Endothelial cell of umbilical vein (primary cell): Measurements from ENCODE around the gene SLC43A1. TPM values are rescaled to one million over a fixed set of nuclear protein-coding genes. Genes with fewer than 3 reads are reported as not detected.

Experiments used
- BruUV-seq: library from RNA; stranded (reverse); fragments of 400-500 nt; replicated peaks from 2 replicates; lab custom pipeline; 2021; lab: Mats Ljungman, UMichigan
- CTCF ChIA-PET: fragments of 300-600, 350-600 bp; sonication (Branson Sonifier 250); formaldehyde crosslinking; loops from one replicate; lab custom pipeline; 2021; ENCODE audit warnings: antibody characterized with exemption, inconsistent platforms; lab: Charles Lee
- POLR2A ChIA-PET: fragments of 300-600, 350-600 bp; sonication (Branson Sonifier 250); formaldehyde crosslinking; loops from one replicate; lab custom pipeline; 2021; ENCODE audit warnings: antibody characterized with exemption, inconsistent platforms; lab: Charles Lee
- DNase-seq: peaks from one replicate; pipeline ENCODE4 v3.0.0-alpha.2; 2011; ENCODE audit warnings: low read depth, low spot score
- FAIRE-seq: peaks from 2 replicates; lab custom pipeline; 2011; peaks lifted over from hg19 to GRCh38; lab: Jason Lieb, UNC
- H2AFZ ChIP-seq: 2 replicates; pipeline ENCODE4 v1.6.0; 2012; ENCODE audit warnings: low read depth, low read length, control low read depth, inconsistent platforms
- H3K27ac ChIP-seq: 2 replicates; pipeline ENCODE4 v1.5.1; 2011; ENCODE audit warnings: low read depth, mild to moderate bottlenecking, control low read depth, low read length, moderate library complexity; ENCODE audit not compliant: insufficient read depth
- H3K27me3 ChIP-seq, 2 experiments: 2 replicates each; pipeline versions ENCODE4 v1.6.0 to v1.6.1; 2011; ENCODE audit warnings: low read length in 2 of 2, mixed read lengths in 1 of 2; ENCODE audit not compliant: control insufficient read depth in 2 of 2, insufficient read depth in 2 of 2
- H3K36me3 ChIP-seq, 2 experiments: 2 replicates in 1 of 2; 3 replicates in 1 of 2; pipeline ENCODE4 v1.5.1; 2011; ENCODE audit warnings: low read length in 2 of 2, mild to moderate bottlenecking in 1 of 2, moderate library complexity in 1 of 2; ENCODE audit not compliant: control insufficient read depth in 2 of 2, insufficient read depth in 2 of 2; ENCODE audit errors: extremely low read depth in 1 of 2
- H3K4me1 ChIP-seq: 3 replicates; pipeline ENCODE4 v1.5.1; 2011; ENCODE audit warnings: mild to moderate bottlenecking, low read length; ENCODE audit not compliant: control insufficient read depth, insufficient read depth; ENCODE audit errors: extremely low read depth
- H3K4me2 ChIP-seq: 2 replicates; pipeline ENCODE4 v1.6.1; 2011; ENCODE audit warnings: low read length, control low read depth, mixed read lengths; ENCODE audit not compliant: insufficient read depth
- H3K4me3 ChIP-seq, 3 experiments: fragments of 200-600 bp in 1 of 3; sonication (generic), shearing (Covaris generic) in 1 of 3; replicated peaks in 1 of 3; 2 replicates each; pipeline ENCODE4 v1.5.1; 2011 to 2016; ENCODE audit warnings: control low read depth in 3 of 3, low read length in 3 of 3, mild to moderate bottlenecking in 2 of 3, inconsistent platforms in 1 of 3, low read depth in 1 of 3, moderate library complexity in 1 of 3; ENCODE audit not compliant: insufficient read depth in 1 of 3
- H3K79me2 ChIP-seq: 2 replicates; pipeline ENCODE4 v1.6.0; 2012; ENCODE audit warnings: low read length, inconsistent platforms; ENCODE audit not compliant: control insufficient read depth, insufficient read depth
- H3K9ac ChIP-seq: replicated peaks from 2 replicates; pipeline ENCODE3; 2011; ENCODE audit warnings: low read length, control low read depth; ENCODE audit not compliant: insufficient read depth; ENCODE audit errors: extremely low read depth
- H3K9me1 ChIP-seq: replicated peaks from 3 replicates; pipeline ENCODE4 v1.6.0; 2011; ENCODE audit warnings: mild to moderate bottlenecking, low read length; ENCODE audit not compliant: control insufficient read depth, insufficient read depth; ENCODE audit errors: extremely low read depth
- H3K9me3 ChIP-seq: replicated peaks from 2 replicates; pipeline ENCODE4 v1.5.1; 2012; ENCODE audit warnings: low read length, inconsistent platforms; ENCODE audit not compliant: control insufficient read depth, insufficient read depth
- H4K20me1 ChIP-seq: replicated peaks from 2 replicates; pipeline ENCODE3; 2011; ENCODE audit warnings: mild to moderate bottlenecking, low read length; ENCODE audit not compliant: control insufficient read depth, insufficient read depth; ENCODE audit errors: extremely low read depth
- EZH2 ChIP-seq: IDR thresholded peaks from 2 replicates; pipeline ENCODE4 v1.6.1; 2012; ENCODE audit warnings: borderline replicate concordance, low read depth, mild to moderate bottlenecking, moderate library complexity, low read length, inconsistent platforms; ENCODE audit not compliant: severe bottlenecking
- FOS ChIP-seq: IDR thresholded peaks from 2 replicates; pipeline ENCODE4 v1.6.1; 2011; ENCODE audit warnings: mild to moderate bottlenecking, low read length, moderate library complexity, borderline replicate concordance; ENCODE audit not compliant: insufficient read depth
- GATA2 ChIP-seq: IDR thresholded peaks from 2 replicates; pipeline ENCODE4 v1.7.0; 2011; ENCODE audit warnings: low read depth, mild to moderate bottlenecking, moderate library complexity, mixed read lengths, low read length; ENCODE audit not compliant: insufficient read length, insufficient read depth
- JUN ChIP-seq: IDR thresholded peaks from 2 replicates; pipeline ENCODE4 v1.6.1; 2011; ENCODE audit warnings: borderline replicate concordance, low read depth; ENCODE audit not compliant: insufficient read length, insufficient read depth
- MYC ChIP-seq: IDR thresholded peaks from one replicate; pipeline ENCODE4 v1.6.1; 2011; ENCODE audit warnings: mild to moderate bottlenecking, low read depth, low read length
- POLR2A ChIP-seq: IDR thresholded peaks from 2 replicates; pipeline ENCODE4 v1.6.1; 2012; ENCODE audit warnings: low read depth, mild to moderate bottlenecking, control low read depth, low read length
- POLR2AphosphoS5 ChIP-seq: IDR thresholded peaks from 2 replicates; pipeline ENCODE4 v1.6.1; 2012; ENCODE audit warnings: low read depth, mild to moderate bottlenecking, control low read depth, low read length, moderate library complexity; ENCODE audit not compliant: insufficient read depth
- dilution Hi-C: fragments of 300-500 bp; cut with MboI; formaldehyde crosslinking; loops from one replicate; pipeline ENCODE4 v1.15.0; 2019; ENCODE audit warnings: low sequenced_read_pairs; ENCODE audit not compliant: extremely low pct_ligation_motif_present
- intact Hi-C: fragments of 100-400 bp; cut with micrococcal nuclease; formaldehyde crosslinking; loops from one replicate; pipeline ENCODE4 v1.10.0; 2022
- polyA plus RNA-seq, 4 experiments: library from polyadenylated mRNA; depleted of rRNA in 3 of 4; stranded (reverse) in 3 of 4; unstranded in 1 of 4; fragments of >200 nt; gene quantifications; 2 replicates each; pipeline versions ENCODE4 v1.2.1 to v1.2.3, GENCODE V29; 2011 to 2012; ENCODE audit warnings: missing spikeins in 1 of 4
- total RNA-seq: library from RNA; stranded (reverse); gene quantifications from 2 replicates; pipeline ENCODE4 v1.2.3, GENCODE V29; 2021
- TF ChIP-seq, protein P1 (sequence below), 2 donors: IDR thresholded peaks; 1 replicate in 1 of 2; 2 replicates in 1 of 2; pipeline ENCODE4 v1.5.1; 2011; ENCODE audit warnings: low read length in 2 of 2, mild to moderate bottlenecking in 2 of 2, moderate library complexity in 2 of 2, control low read depth in 1 of 2, inconsistent platforms in 1 of 2, low read depth in 1 of 2; ENCODE audit not compliant: insufficient read depth in 1 of 2; ENCODE audit errors: extremely low read depth in 1 of 2
- TF ChIP-seq, protein P2 (sequence below): IDR thresholded peaks from 2 replicates; pipeline ENCODE4 v1.6.1; 2011; ENCODE audit not compliant: insufficient read depth, insufficient read length

Gene SLC43A1
- total and polyA plus RNA-seq, 2 donors (not counting 3 experiments of a cell fraction or from before 2014, with no cell fraction given) = 13.7 to 19.5 TPM

DNA sequence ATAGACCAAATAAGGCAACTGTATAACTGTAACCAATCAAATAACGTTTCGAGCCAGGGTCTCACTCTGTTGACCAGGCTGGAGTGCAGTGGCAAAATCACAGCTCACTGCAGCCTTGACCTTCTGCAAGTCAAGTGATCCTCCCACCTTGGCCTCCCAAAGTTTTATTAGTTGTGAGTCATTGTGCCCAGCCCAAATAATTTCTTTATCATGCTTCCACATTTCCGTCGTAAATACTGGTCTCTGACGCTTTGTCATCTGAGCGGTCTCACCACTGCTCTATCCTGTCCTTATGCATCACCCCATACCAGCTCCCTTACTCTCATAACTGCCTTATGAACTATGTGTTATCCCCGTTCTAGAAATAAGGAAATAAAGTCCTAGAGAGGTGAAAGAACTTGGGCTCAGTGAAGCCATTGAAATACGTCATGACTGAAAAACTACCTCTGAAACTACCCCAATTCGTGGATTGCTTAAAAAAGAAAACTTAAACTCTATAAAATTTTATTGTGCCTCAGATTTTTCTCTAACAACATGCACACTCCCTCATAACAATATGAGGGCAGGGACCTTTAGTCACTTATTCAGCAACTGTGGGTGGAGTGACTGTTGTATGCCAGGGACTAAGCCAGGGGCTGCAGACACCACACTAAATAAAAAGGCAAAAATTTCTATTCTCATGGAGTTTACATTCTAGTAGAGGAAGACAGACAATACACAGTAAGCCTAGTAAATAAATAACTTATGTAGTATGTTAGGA, 71.0 kb downstream of the SLC43A1 start:
- H3K4me1 ChIP-seq = no peaks in the 10 kb centered on the region
- H4K20me1 ChIP-seq = no peaks in the 10 kb centered on the region
- intact Hi-C loops = no loop called here
- no peaks in the 10 kb centered on the region for H3K9me1 ChIP-seq
- no peaks in the 10 kb centered on the region for H3K36me3 ChIP-seq
- dilution Hi-C loops = no loop called here
- no peaks in the 10 kb centered on the region for H3K79me2 ChIP-seq
- peaks cover 0 to 2% of the 10 kb centered on the region in 2 experiments for H3K27me3 ChIP-seq
- DNase-seq = no peak
- ChIA-PET POLR2A (no interaction called here), CTCF (interaction anchor here (2.0 to 2.4 kb wide), 2 partner anchors 13 kb away, joined by 9 to 13 read pairs; no protein-coding TSS in a partner anchor)
- no peak for FAIRE-seq
- no peak for TF ChIP-seq POLR2A
- no peak for TF ChIP-seq POLR2AphosphoS5
- TF ChIP-seq, protein P1, sequence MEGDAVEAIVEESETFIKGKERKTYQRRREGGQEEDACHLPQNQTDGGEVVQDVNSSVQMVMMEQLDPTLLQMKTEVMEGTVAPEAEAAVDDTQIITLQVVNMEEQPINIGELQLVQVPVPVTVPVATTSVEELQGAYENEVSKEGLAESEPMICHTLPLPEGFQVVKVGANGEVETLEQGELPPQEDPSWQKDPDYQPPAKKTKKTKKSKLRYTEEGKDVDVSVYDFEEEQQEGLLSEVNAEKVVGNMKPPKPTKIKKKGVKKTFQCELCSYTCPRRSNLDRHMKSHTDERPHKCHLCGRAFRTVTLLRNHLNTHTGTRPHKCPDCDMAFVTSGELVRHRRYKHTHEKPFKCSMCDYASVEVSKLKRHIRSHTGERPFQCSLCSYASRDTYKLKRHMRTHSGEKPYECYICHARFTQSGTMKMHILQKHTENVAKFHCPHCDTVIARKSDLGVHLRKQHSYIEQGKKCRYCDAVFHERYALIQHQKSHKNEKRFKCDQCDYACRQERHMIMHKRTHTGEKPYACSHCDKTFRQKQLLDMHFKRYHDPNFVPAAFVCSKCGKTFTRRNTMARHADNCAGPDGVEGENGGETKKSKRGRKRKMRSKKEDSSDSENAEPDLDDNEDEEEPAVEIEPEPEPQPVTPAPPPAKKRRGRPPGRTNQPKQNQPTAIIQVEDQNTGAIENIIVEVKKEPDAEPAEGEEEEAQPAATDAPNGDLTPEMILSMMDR (IDR thresholded peaks at IDR 0.05; ENCODE audit: extremely low read depth in 1 of 2, insufficient read depth in 1 of 2, low read depth in 1 of 2, low read length in 2 of 2) = no peak
- TF ChIP-seq EZH2 = no peak
- TF ChIP-seq JUN = no peak
- TF ChIP-seq MYC = no peak
- TF ChIP-seq, protein P2, sequence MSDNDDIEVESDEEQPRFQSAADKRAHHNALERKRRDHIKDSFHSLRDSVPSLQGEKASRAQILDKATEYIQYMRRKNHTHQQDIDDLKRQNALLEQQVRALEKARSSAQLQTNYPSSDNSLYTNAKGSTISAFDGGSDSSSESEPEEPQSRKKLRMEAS = no peak
- TF ChIP-seq FOS = no peak
- no peak for TF ChIP-seq GATA2
- H3K4me2 ChIP-seq = no peak overlapping the region
- no peak overlapping the region for H2AFZ ChIP-seq
- no peak overlapping the region for H3K4me3 ChIP-seq
- no peak overlapping the region for H3K27ac ChIP-seq
- H3K9ac ChIP-seq = no peak overlapping the region
- H3K9me3 ChIP-seq = no peaks in the 10 kb centered on the region
- BruUV-seq = no TSS peak
